ENCODE results near the gene WBP2. TPM values are rescaled to one million over a fixed set of nuclear protein-coding genes. Genes with fewer than 3 reads are reported as not detected.

Gene WBP2
- polyA plus RNA-seq, 10 donors, result 46.3 to 57.8 (median 51.4) TPM

DNA sequence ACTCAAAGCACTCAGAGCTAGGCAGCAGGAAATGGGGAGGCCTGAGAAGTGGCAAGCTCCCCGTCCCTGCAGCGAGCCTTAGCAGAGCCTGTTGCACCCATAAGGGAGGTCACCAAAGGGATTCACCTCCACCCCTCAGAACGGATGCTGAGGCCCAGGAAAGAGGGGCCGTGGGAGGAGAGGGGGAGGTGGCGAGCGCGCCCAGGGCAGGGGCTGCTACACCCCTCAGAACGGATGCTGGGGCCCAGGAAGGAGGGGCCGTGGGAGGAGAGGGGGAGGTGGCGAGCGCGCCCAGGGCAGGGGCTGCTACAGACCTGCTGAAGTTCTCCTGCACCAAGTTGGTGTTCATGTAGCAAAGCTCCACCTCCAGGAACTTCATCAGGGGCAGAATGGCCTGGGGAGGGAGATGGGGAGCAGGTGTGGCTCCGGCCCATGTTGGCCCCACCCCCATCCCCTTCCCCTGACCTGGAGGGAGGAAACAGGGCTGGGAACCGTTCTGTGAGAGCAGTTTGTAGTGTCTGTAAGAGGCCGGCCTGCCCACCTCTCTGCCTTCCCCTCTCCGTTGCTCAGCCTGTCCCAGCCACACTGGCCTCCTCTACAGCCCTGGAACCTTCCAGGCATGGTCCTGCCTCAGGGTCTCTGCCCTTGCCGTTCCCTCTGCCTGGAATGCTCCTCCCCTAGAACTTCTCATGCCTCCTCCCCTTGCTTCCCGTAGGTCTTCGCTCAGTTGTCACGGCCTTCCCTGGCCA, 22.3 kb downstream of the WBP2 start:
- no peak for DNase-seq

DNA sequence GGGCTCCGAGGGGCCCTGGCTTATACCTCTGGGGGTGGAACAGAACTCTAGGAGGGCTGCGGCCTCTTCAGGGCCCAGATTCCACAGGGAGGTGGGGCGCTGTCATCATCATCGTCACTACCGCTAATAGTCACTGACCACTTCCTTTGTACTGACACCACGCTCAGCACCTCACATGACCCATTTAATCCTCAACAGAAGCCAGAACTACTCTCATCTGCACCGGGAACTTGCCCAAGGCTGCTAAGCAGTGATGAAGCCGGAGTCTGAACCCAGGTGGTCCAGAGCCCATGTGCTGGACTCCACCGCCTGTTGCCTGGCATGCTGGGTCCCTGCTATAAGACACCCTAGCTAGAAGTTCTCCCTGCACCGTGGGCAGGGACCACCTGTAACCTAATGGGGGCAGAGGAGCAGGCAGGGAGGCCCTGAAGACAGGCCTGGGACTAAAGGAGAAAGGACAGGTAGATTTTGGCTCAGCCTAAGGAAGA, 22.9 kb downstream of the WBP2 start:
- no peak for DNase-seq

DNA sequence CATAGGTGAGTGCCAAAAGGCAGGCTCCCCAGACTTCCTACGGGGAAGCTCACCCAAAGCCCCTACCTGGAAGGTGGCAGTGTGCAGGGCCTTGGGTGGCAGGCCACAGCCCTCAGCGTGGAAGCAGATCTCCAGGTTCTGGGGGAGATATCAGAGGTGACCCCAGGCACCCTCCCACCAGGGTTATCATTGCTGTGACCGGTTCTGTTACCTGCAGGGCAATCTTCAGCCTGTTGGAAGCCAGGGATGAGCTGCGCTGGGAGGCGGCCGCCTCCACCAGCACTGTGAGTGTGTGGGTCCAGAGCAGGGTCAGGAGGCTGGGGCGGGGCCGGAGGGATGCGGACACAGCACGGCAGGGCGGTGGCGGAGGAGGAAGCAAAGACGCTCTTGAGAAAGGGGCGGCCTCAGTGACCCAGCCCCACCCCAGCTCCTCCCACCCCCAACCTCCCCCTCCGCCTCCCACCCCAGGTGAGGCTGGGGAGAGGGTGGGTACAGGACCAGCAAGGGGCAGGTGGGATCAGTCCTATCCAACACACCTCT, 24.0 kb downstream of the WBP2 start:
- DNase-seq, result no peak

DNA sequence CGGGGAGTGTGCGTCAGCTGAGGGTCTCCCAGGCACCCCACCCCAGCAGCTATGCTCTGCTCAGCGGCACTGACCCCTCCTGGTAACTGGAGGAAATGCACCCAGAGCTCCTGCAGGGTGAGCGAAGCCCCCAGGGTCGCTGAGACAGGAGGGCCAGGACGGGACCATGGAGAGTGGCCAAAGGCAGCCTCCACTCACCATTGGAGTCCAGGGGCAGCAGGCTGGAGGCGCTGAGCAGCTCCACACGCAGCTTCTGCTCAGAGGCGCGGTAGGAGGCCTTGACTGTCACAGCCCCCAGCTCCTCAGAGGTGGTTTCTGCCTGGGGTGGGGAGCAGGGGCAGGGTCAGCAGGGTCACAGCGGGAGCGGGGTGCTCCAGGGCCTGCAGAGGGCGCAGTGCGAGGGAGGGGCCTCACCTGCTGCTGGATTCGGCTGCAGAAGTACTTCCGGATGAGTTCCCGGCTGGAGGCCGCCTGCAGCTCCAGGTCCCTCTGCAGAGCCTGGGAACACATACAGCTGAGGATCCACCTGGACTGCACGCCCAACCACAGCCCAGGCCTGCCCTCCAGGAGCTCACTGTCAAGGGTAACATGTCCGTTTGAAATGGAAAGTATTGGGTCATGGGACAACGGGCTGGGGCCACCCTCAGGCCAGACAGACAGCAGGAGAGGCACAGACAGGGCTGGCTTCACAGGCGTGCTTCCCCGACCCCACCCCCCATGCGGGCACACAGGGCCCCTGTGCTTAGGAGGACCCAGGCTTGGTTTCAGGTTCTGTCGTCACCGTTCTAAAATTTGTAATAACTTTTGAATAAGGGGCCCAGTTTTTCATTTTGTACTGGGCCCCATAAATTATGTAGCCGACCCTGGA, 24.7 kb downstream of the WBP2 start:
- DNase-seq, result no peak

DNA sequence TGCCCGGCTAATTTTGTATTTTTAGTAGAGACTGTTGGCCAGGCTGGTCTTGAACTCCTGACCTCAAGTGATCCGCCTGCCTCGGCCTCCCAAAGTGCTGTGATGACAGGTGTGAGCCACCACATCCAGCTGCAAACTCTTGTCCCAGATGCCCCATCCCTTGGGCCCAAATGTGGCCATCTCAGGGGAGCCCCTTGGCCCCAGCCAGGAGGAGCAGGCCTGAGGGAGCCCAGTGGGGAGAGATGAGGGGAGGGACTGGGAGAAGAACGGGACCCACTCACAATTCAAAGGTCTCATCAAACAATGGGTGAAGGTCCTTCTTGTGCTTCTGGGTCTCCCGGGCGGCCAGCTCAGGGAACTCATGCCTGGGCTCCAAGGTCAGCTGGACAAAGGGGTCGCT, 25.4 kb downstream of the WBP2 start:
- DNase-seq, result no peak

DNA sequence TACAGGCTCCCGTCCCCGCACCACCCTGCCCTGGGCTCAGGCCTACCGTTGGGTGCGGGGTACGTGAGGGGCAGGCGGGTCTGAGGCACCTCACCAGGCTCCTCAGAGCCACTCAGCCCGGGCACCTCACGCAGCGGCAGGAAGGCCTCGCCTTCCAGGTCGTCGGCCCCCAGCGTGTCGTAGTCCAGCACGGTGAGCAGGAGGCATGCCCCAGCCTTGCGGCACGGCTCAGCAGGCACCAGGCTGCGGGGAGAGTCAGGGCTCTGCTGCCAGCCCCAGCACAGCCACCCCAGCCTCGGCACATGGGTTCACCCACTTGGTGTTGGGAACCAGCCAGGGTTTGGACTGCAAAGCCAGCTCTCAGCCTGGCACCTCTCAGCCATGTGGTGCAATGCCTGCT, 26.4 kb downstream of the WBP2 start:
- no peak for DNase-seq

DNA sequence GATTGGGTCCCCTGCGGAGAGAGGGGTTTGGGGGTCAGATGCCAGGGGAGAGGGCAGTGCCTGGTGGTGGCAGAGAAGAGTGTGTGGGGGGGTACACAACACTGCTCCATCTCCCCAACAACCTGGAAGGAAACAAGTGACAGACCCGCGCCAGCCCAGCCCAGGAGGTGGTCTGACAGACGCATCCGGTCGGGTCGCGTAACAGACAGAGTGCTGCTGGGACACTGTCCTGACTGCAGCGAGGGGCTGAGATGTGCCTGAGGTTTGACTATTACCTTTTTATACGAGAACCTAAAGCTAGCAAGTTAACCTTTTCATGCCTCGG, 27.1 kb downstream of the WBP2 start:
- DNase-seq, result no peak

DNA sequence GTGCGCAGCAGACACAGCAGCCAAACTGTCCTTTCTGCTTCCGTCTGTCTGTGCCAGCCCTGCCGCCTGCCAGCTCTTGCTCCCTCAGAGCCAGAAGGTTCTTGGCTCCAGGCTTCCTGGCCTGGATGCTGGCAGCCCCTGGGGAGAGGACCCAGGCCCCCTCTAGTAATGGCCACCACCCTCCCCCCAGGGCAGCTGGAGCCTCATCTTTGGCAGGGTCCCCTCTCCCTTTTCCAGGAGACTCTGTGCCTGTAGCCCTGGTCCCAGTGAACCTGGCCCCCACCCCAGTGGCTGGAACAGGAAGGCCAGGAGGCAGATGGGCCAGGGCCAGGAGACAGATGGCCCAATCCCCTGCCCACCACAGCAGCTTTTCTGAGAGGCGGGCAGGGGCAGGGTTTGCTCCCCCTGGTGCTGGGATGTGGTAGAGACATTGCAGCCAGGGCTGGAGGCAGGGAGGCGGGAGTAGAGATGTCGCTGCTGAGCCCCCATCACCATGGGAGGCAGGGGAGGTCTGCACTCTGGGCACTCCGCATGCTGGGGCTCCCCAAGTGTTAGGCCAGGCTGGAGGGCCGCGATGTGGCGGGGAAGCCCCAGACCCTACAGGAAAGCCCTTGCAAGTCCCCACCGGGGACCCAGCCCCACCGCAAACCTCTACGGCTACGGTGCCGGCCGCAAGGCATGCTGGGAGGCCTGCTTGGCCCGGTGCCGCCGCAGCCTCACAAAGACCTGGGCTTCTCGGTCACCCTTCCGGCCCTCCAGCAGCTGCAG, 27.6 kb downstream of the WBP2 start:
- DNase-seq, result peak in 2 of 3 donors; percentile 73 to 88

DNA sequence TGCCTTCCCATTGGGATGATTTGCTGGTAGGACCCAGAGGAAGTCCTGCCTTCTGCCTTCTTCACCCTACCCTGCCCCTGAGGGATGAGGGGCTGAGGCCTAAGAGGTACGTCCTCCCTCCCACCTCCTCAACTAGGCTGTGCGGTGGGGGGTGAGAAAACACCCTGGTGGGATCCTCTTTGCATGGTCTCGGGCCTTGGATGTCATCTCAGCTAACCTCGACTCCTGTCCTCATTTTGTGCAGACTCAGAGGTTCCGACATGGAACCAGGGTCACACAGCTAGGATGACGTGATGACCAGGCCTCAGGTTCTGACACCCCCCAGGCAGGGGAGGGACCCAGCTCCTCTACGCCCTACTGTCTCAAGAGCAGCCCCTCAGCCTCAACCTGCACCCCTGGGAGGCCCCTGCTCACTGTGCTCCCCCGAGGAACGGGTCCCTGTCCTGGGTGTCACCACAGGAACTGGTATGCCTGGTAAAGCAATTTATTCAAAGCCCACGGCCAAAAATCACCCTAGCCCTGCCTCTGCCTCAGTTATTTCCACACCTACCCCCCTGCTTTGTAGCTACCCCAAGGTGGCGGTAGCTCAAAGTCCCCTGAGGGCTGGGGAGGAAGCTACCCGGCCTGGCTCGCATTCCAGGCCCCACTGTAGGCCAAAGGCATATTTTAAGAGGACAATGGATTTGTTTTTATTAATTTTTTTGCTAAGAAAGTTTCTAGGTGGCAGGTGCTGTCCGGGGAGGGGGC, 28.4 kb downstream of the WBP2 start:
- no peak for DNase-seq

DNA sequence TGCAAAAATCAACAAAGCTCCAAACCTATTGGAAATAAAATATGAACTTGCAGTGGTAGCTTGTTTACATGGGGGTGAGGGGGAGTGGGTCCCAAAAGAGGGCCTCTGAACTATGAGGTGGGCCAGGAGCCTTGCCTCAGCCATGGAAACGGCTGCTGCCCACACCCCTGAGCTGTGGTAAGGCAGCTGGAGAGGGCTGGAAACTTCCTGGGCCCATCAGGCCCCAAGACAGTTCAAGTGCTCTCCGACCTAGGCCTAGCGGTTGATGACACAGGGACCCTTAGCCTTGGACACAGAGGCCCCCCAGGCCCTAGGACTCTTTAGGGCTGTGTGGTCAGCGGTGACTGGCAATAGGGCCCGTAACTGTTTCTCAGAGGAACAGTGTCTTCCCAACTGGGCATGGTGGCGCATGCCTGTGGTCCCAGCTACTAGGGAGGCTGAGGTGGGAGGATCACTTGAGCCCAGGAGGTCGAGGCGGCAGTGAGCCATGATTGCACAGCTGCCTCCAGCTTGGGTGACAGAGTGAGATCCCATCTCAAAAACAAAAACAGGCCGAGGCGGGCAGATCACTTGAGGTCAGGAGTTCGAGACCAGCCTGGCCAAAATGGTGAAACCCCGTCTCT, 29.3 kb downstream of the WBP2 start:
- no peak for DNase-seq

DNA sequence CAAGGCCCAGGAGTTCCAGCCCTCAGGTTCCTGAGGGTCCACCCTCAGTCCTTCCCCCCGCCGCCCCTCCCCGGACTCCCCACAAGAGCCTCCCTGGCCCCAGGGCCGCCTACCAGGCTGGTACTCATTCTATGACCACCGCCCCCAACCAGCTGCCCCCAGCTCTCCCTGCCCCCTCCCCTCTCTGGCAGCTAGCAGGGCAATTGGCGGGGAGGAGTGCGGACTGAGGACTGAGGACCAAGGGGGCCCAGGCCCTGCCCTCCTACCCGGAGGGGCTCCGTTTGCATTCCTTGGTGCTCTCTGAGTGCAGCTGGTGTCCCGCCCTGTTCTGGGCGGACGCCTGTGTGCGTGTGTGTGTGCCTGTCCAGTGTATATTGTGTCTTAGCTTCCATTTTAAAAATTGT, 30.0 kb downstream of the WBP2 start:
- peak in 1 of 3 donors; percentile 84 for DNase-seq

DNA sequence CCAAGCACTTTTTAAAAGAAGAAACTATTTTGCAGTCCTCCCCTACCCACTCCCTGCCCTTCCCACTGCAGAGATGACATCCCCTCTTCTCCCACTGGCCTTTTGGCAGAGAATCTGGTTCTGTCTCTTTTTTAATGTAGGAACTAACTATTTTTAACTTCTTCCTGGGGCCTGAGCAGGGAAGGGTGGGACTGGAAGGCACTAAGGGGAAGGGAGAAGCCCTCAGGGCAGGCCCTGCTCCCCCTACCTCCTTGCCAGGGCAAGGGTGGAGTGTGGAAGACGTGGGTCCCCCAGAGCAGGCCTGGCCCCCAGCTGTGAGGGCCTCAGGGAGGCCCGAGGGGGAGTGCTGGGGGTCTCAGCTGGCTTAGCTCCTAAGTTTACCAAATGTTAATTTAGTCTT, 30.5 kb downstream of the WBP2 start:
- DNase-seq, result peak in 1 of 3 donors; percentile 81

DNA sequence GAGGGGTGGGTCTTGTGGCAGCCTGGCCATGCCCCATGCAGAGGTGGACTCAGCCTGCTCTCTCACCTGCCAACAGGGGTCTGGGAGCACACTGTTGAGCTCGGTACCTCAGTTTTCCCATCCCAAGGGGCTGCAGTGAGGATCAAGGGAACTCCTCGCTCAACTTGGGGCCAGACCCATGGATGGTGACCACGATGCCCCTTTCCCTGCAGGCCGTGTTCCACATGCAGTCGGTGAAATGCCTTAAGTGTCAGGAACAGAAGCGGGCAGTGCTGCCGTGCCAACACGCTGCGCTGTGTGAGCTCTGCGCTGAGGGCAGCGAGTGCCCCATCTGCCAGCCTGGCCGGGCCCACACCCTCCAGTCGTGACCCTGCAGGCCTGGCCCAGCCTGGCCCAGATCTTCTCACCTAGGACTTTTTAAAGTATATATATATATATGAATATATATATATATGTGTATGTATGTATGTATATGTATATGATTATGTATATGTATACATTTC, 31.0 kb downstream of the WBP2 start:
- DNase-seq, result no peak

DNA sequence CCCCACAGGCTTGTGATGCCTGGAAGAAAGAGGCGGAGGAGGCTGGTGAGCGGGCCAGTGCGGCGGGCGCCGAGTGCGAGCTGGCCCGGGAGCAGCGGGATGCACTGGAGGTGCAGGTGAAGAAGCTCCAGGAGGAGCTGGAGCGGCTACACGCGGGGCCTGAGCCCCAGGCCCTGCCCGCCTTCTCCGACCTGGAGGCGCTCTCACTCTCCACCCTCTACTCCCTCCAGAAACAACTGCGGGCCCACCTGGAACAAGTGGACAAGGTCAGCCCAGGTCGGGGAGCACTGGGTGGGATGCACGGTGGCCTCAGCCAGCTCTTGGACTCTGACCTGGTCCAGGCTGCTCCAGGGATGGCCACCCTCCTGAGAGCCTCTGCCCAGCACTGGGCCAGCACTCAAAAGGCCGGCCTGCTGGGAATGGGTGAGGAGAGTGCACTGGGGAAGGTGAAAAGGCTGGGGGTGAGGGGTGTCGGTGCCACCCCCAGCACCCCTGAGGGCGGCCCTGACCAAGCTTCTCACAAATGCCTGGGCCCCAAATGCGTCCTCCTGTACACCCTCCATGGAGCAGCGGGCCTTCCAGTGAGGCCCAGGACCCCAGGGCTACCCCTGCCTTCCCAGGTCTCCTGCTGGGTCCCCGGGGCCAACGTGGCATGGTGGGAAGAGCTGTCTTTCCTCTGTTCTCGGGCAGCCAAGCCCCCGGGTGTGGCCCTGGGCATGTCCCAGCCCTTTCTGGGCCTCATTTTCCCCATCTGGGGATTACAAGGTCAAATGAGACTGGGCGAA, 31.7 kb downstream of the WBP2 start:
- DNase-seq, result no peak

DNA sequence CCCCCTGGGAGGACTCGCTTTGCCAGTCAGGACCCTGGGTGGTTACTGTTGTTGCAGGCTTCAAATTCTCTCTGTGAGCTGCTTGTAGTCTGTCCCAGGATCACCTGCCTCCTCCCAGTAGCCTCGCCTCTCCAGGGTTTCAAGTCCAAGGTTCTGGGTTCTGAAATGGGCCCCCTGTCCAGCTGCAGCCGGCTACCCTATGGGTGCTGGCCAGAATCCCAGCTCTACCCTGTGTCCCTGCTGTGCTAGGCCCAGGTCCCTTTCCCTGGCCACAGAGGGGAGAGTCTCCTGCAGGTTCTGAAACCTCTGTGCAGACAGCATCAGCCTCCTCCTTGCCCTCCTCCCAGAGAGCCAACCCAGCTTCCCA, 32.4 kb downstream of the WBP2 start:
- no peak for DNase-seq

DNA sequence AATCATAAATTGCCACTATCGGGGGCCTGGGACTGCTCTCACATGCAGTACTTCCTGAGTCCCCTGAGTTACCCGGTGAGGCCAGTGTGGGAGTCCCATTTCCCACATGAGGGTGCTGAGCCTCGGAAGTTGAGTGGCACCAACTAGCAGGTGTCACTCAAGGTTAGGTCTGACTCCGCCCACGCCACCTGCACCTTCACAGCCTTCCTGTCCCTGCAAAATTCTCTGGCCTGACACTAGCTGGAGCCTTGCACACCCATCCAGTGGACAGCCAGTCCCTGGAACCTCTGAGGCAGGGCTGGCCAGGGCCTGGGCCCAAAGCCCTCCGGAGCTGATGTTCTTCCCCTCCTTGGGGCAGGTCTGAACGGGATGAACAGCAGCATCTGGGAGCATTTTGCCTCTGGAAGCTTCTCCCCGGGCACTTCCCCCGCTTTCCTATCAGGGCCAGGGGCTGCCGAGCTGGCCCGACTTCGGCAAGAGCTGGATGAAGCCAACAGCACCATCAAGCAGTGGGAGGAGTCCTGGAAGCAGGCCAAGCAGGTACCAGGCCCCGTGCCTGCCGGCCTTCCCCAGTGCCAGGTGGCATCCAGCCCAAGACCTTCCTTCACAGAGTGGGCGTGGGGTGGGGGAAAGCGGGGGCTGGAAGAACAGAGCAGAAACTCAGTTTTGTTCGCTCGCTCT, 32.9 kb downstream of the WBP2 start:
- no peak for DNase-seq

DNA sequence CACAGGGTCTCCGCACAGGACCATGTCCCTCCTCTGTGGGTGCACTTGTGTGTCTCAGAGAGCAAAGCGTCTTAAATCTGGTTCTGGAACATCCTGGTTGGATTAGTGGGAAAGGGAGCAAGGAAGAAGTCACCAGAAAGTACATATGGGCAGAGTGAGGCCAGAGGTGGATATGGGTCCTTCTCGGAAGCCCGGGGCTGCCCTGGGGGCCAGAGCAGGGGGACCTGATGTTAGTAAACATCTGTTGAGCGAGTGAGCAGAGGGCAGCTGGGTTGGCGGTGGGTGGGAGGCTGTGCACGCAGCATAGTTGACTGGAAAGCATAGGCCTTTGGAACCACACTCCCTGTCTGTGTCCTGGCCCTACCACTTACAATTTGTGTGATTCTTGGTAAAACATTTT, 33.6 kb downstream of the WBP2 start:
- no peak for DNase-seq

DNA sequence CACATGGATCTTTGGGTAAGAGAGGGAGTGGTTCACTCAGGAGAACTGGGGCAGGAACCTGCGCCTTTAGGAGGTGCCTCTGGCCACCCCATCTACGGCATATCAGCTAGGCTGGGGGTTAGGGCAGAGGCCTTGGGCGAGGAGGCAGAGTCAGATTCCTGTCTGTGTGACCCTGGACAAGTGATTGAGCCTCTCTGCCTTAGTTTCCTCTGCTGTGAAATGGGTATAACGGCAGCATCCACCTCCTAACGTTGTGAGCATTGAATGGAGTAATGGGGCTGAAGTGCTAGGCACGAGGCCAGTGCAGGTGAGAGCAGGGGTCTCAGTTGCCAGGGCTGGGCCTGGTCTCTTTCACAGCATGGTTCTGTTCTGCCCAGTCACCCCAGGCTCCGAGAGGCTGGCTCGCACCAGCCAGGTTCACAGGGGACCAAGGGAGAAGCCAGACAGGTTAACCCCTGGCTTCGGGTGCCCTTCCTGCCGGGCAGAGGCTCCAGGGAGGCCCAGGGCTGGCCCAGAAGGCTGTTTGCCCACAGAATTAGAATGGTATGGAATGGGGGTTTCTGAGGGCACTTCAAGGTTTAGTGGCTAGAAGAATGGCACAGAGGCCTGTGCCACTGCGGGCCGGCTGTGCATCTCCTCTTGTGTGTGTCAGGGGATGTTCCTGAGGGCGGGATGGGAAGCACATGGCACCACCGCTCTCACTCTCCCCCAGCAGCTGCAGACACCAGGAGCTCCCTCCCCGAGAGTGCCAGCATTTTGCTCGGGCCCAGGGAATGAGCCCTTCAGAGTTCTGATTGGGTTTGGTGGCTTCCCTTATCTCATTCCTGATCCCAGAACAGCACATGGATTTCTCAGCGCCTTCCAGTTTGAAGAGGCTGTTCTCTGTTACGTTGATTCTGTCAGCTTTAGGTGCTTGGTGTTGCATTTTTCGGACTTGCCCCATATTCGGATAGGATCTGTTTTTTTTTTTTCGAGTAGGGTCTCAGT, 34.7 kb downstream of the WBP2 start:
- DNase-seq, result no peak

Measured in muscle of back (tissue), 11 donors.